CD1c-positive myeloid dendritic cell (primary cell): Measurements from ENCODE around the gene ING2.
"Not testable (repeated sequence)": the region's sequence is repeated elsewhere in the genome, so short reads cannot be mapped to it uniquely, and the experiment has no call there.

Experiments used
- DNase-seq: peaks from one replicate; pipeline ENCODE4 v3.0.0-alpha.2; 2016; ENCODE audit errors: extremely low spot score

Gene ING2

GRCh38 chr4:183504930-183505610 is at the start of gene ING2:
Gene ING2 (plus strand): TSS chr4:183505058. CDS start chr4:183505196, 138 bp downstream.
- DNase-seq = peak; percentile 89

GRCh38 chr4:183455431-183456195 is 49.2 kb upstream of the ING2 start:
- DNase-seq = no peak

GRCh38 chr4:183458005-183458404 is 46.9 kb upstream of the ING2 start:
- DNase-seq = no peak

GRCh38 chr4:183463903-183464619 is 40.8 kb upstream of the ING2 start:
- not testable (repeated sequence) for DNase-seq

- DNase-seq = peak; percentile 61
Measured at GRCh38 chr4:183465879-183466278, 39.0 kb upstream of the ING2 start.

GRCh38 chr4:183467246-183467645 is 37.6 kb upstream of the ING2 start:
- DNase-seq = no peak

- no peak for DNase-seq
Measured at GRCh38 chr4:183468210-183469095, 36.4 kb upstream of the ING2 start.

GRCh38 chr4:183469285-183469684 is 35.6 kb upstream of the ING2 start:
- DNase-seq = peak; percentile 48

GRCh38 chr4:183469936-183470335 is 34.9 kb upstream of the ING2 start:
- peak; percentile 20 for DNase-seq

- DNase-seq = no peak
Measured at GRCh38 chr4:183470821-183471220, 34.0 kb upstream of the ING2 start.

- DNase-seq = peak; percentile 89
Measured at GRCh38 chr4:183471946-183472708, 32.7 kb upstream of the ING2 start.

- no peak for DNase-seq
Measured at GRCh38 chr4:183478123-183478522, 26.7 kb upstream of the ING2 start.

- no peak for DNase-seq
Measured at GRCh38 chr4:183478926-183479325, 25.9 kb upstream of the ING2 start.

- DNase-seq = not testable (repeated sequence)
Measured at GRCh38 chr4:183482515-183483095, 22.3 kb upstream of the ING2 start.

GRCh38 chr4:183483997-183484396 is 20.9 kb upstream of the ING2 start:
- DNase-seq = no peak

GRCh38 chr4:183485411-183486160 is 19.3 kb upstream of the ING2 start:
- DNase-seq = no peak

GRCh38 chr4:183492791-183493222 is 12.1 kb upstream of the ING2 start:
- no peak for DNase-seq

GRCh38 chr4:183493246-183493645 is 11.6 kb upstream of the ING2 start:
- no peak for DNase-seq

- DNase-seq = no peak
Measured at GRCh38 chr4:183495184-183495583, 9.7 kb upstream of the ING2 start.

GRCh38 chr4:183499389-183499788 is 5.5 kb upstream of the ING2 start:
- DNase-seq = no peak
